A673 (cell line): ENCODE data around the gene SPACA6. TPM values are rescaled to one million over a fixed set of nuclear protein-coding genes. Genes with fewer than 3 reads are reported as not detected.

Source experiments
- BruUV-seq: library from RNA; stranded (reverse); fragments of 400-500 nt; replicated peaks from 2 replicates; lab custom pipeline; 2021; lab: Mats Ljungman, UMichigan
- CTCF ChIA-PET: fragments of 300-600 bp; sonication (Branson Sonifier 250); formaldehyde crosslinking; loops from one replicate; lab custom pipeline; 2022; ENCODE audit warnings: antibody characterized with exemption; lab: Charles Lee
- POLR2A ChIA-PET: fragments of 300-600 bp; sonication (Branson Sonifier 250); formaldehyde crosslinking; loops from one replicate; lab custom pipeline; 2022; ENCODE audit warnings: antibody characterized with exemption; ENCODE audit not compliant: low non-redundant PET; lab: Charles Lee
- DNase-seq: peaks from one replicate; pipeline ENCODE4 v3.0.0-alpha.2; 2015; ENCODE audit warnings: low spot score
- H3K27ac ChIP-seq: fragments of 200-600 bp; sonication (generic); 2 replicates; pipeline ENCODE4 v1.5.1; 2016; ENCODE audit warnings: mixed run types, low read depth, mild to moderate bottlenecking, mixed read lengths, antibody characterized with exemption, low read length; ENCODE audit not compliant: poor library complexity, severe bottlenecking
- H3K27me3 ChIP-seq: fragments of 200-600 bp; sonication (generic); replicated peaks from 2 replicates; pipeline ENCODE4 v1.6.1; 2017; ENCODE audit warnings: mixed run types, low read depth, mild to moderate bottlenecking, mixed read lengths, antibody characterized with exemption, low read length; ENCODE audit not compliant: insufficient read depth, poor library complexity
- H3K36me3 ChIP-seq: fragments of 200-600 bp; sonication (generic); 2 replicates; pipeline ENCODE4 v1.6.1; 2016; ENCODE audit warnings: mixed run types, mild to moderate bottlenecking, mixed read lengths, antibody characterized with exemption, low read length; ENCODE audit not compliant: insufficient read depth, poor library complexity, severe bottlenecking
- H3K4me1 ChIP-seq: fragments of 200-600 bp; sonication (generic); 2 replicates; pipeline ENCODE4 v1.6.1; 2017; ENCODE audit warnings: mixed run types, mild to moderate bottlenecking, mixed read lengths, antibody characterized with exemption, low read length; ENCODE audit not compliant: insufficient read depth, poor library complexity, severe bottlenecking
- H3K4me3 ChIP-seq: fragments of 200-600 bp; sonication (generic); 2 replicates; pipeline ENCODE4 v1.5.1; 2016; ENCODE audit warnings: low read depth, mixed run types, mild to moderate bottlenecking, mixed read lengths, low read length; ENCODE audit not compliant: poor library complexity, severe bottlenecking
- H3K9me3 ChIP-seq: fragments of 200-600 bp; sonication (generic); 2 replicates; pipeline ENCODE4 v1.6.1; 2016; ENCODE audit warnings: mixed run types, low read depth, mild to moderate bottlenecking, mixed read lengths, antibody characterized with exemption, low read length; ENCODE audit not compliant: poor library complexity, severe bottlenecking
- CTCF ChIP-seq: fragments of 300-800, 200-600 bp; sonication (generic); conservative IDR thresholded peaks from 2 replicates; pipeline ENCODE4 v1.5.1; 2017; ENCODE audit warnings: low read depth, mild to moderate bottlenecking, antibody characterized with exemption, low read length, moderate library complexity, mixed read lengths
- EZH2 ChIP-seq: fragments of 200-600 bp; sonication (generic); IDR thresholded peaks from 2 replicates; pipeline ENCODE4 v1.6.1; 2017; ENCODE audit warnings: borderline replicate concordance, low read depth, mild to moderate bottlenecking, mixed read lengths, antibody characterized with exemption, low read length; ENCODE audit not compliant: poor library complexity, severe bottlenecking
- intact Hi-C: fragments of 100-400 bp; cut with micrococcal nuclease; formaldehyde crosslinking; loops from one replicate; pipeline ENCODE4 v1.10.0; 2022; ENCODE audit not compliant: unreplicated experiment
- total RNA-seq: library from RNA; stranded (reverse); gene quantifications from 2 replicates; pipeline ENCODE4 v1.2.3, GENCODE V29; 2021

Gene SPACA6
- total RNA-seq, 1 experiment from 2014 or later, result 28.6 TPM

GRCh38 chr19:51687791-51688670 is 5.1 kb upstream of the SPACA6 start:
- H3K27ac ChIP-seq, result peak overlapping the region; percentile 83
- POLR2A ChIA-PET, result interaction anchor here (0.6 kb wide), 3 partner anchors 15 to 741 kb away, joined by 5 to 15 read pairs (median 8); no protein-coding TSS in a partner anchor

GRCh38 chr19:51688671-51689571 is 4.2 kb upstream of the SPACA6 start:
- POLR2A ChIA-PET, result interaction anchor here (0.6 to 0.7 kb wide), 2 partner anchors 117 to 280 kb away, joined by 8 to 11 read pairs; no protein-coding TSS in a partner anchor
- H3K4me3 ChIP-seq, result peak overlapping the region; percentile 86
- no peaks in the 10 kb centered on the region for H3K9me3 ChIP-seq
- DNase-seq, result peak; percentile 94
- no TSS peak for BruUV-seq
- peaks cover 6% of the 10 kb centered on the region for H3K36me3 ChIP-seq
- peaks cover 21% of the 10 kb centered on the region for H3K4me1 ChIP-seq
- no peaks in the 10 kb centered on the region for H3K27me3 ChIP-seq
- CTCF ChIA-PET, result interaction anchor here (0.5 to 1.7 kb wide), 4 partner anchors 15 to 1552 kb away, joined by 3 to 12 read pairs (median 4); no protein-coding TSS in a partner anchor
- H3K27ac ChIP-seq, result peak overlapping the region; percentile 83
- intact Hi-C loops, result no loop called here
- TF ChIP-seq EZH2, result no peak
- no peak for TF ChIP-seq CTCF

More at GRCh38 chr19:51687791-51688670, 5.1 kb upstream of the SPACA6 start:
- BruUV-seq, result TSS peak; percentile 83
- Histone ChIP-seq H3K27me3 (no peaks in the 10 kb centered on the region), H3K4me3 (peak overlapping the region; percentile 86), H3K4me1 (peaks cover 21% of the 10 kb centered on the region), H3K36me3 (peaks cover 2% of the 10 kb centered on the region), H3K9me3 (no peaks in the 10 kb centered on the region)
- CTCF ChIA-PET, result interaction anchor here (0.5 to 1.7 kb wide), 3 partner anchors 16 to 1551 kb away, joined by 3 to 12 read pairs (median 3); no protein-coding TSS in a partner anchor
- TF ChIP-seq EZH2, result no peak
- no peak for TF ChIP-seq CTCF
- peak; percentile 21 for DNase-seq
- intact Hi-C loops, result no loop called here

GRCh38 chr19:51689751-51690453 is 3.2 kb upstream of the SPACA6 start:
- peak; percentile 45 for DNase-seq
- ChIA-PET POLR2A (no interaction called here), CTCF (no interaction called here)
- no peaks in the 10 kb centered on the region for H3K27me3 ChIP-seq
- TF ChIP-seq CTCF (no peak), EZH2 (no peak)
- H3K36me3 ChIP-seq, result peaks cover 8% of the 10 kb centered on the region
- no TSS peak for BruUV-seq
- H3K9me3 ChIP-seq, result no peaks in the 10 kb centered on the region
- intact Hi-C loops, result no loop called here
- H3K4me3 ChIP-seq, result peak overlapping the region; percentile 86
- peak overlapping the region; percentile 83 for H3K27ac ChIP-seq
- peaks cover 21% of the 10 kb centered on the region for H3K4me1 ChIP-seq
